HG03575 (cell line): ENCODE results near the gene LRRC27.

Experiments used
- ATAC-seq: cut with Tn5 transposase; IDR thresholded peaks from one replicate; pipeline ENCODE4 v1.9.1; 2021; ENCODE audit not compliant: unreplicated experiment, insufficient number of reproducible peaks, low FRiP score; ENCODE audit errors: extremely low read depth

Gene LRRC27

GRCh38 chr10:132405463-132405991 is 73.5 kb downstream of the LRRC27 start:
- ATAC-seq = no peak

- no peak for ATAC-seq
Measured at GRCh38 chr10:132406181-132406580, 74.2 kb downstream of the LRRC27 start.

GRCh38 chr10:132406750-132407149 is 74.8 kb downstream of the LRRC27 start:
- ATAC-seq = no peak

- ATAC-seq = no peak
Measured at GRCh38 chr10:132407243-132407746, 75.3 kb downstream of the LRRC27 start.

GRCh38 chr10:132407846-132408278 is 75.9 kb downstream of the LRRC27 start:
- no peak for ATAC-seq

- no peak for ATAC-seq
Measured at GRCh38 chr10:132408367-132408781, 76.4 kb downstream of the LRRC27 start.

GRCh38 chr10:132408823-132409666 is 77.1 kb downstream of the LRRC27 start:
- ATAC-seq = no peak

GRCh38 chr10:132409667-132410028 is 77.7 kb downstream of the LRRC27 start:
- ATAC-seq = no peak

GRCh38 chr10:132410056-132410778 is 78.2 kb downstream of the LRRC27 start:
- ATAC-seq = no peak

GRCh38 chr10:132410779-132411532 is 79.0 kb downstream of the LRRC27 start:
- no peak for ATAC-seq

- ATAC-seq = no peak
Measured at GRCh38 chr10:132411561-132412253, 79.7 kb downstream of the LRRC27 start.

GRCh38 chr10:132412316-132413192 is 80.6 kb downstream of the LRRC27 start:
- no peak for ATAC-seq

GRCh38 chr10:132413226-132414205 is 81.5 kb downstream of the LRRC27 start:
- ATAC-seq = no peak

GRCh38 chr10:132414402-132415016 is 82.5 kb downstream of the LRRC27 start:
- ATAC-seq = no peak

- ATAC-seq = no peak
Measured at GRCh38 chr10:132415255-132415654, 83.3 kb downstream of the LRRC27 start.

- no peak for ATAC-seq
Measured at GRCh38 chr10:132415956-132416355, 84.0 kb downstream of the LRRC27 start.
